ENCODE data around the gene SLC25A45. TPM values are rescaled to one million over a fixed set of nuclear protein-coding genes. Genes with fewer than 3 reads are reported as not detected.
A peak's percentile ranks its signal among the peaks of the same experiment; 100 is the strongest.

Gene SLC25A45
- total and polyA plus RNA-seq, 2 of the 4 experiments (the other 2 are of a cell fraction) = 0.72 to 1.2 TPM

DNA sequence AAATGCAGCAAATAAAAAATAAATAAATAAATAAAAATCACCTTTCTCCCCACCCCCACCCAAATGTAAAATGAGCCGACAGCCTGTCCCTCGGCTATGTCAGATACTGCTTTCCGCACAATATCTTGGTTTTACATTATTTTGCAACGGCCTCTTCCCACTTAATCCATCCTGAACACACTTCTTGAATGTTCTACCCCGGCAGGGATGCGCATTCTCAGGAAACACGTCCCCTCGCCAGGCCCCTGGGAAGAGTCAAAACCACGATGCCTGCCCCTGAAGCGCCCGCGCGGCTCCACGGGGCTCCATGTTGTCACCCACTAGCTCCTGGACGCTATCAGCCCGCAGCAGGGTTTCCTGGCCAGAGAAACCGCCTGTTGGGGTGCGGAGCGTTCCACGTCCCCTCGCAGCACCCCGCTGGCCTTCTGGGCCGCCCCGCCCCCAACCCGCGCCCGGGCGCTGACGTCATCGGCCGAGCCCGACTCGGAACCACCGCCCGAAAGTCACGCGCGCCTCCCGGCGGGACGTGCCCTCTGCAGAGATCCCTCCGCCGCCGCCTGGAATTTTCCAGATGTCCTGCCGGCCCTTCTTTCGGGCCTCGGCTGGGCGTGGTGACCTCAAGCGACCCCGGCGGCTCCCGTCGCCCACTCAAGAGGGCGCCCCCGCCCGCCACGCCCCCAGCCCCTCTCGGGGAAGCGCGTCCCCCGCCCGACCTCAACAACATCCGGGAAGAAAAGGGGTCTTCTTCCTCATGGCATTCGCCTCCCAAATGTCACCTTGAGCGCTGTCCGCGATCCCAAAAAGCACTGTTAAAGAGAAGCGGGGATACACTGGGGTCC lies 39.6 kb upstream of the SLC25A45 start:
- ATAC-seq (ENCODE audit: low read depth) (peak; percentile 34), DNase-seq (peak; percentile 97)
- Histone ChIP-seq H3K27me3 (ENCODE audit: control insufficient read depth, insufficient read depth, low read length) (no peaks in the 10 kb centered on the region), H3K4me2 (ENCODE audit: low read depth, low read length) (peak overlapping the region; percentile 71), H2AFZ (replicated peaks; ENCODE audit: low read length, poor library complexity) (peak overlapping the region; percentile 92), H2BK15ac (ENCODE audit: low read depth, low read length) (peak overlapping the region; percentile 75; the same call in 2 of the 3 replicates), H2AK9ac (replicated peaks; ENCODE audit: low read depth, low read length, poor library complexity) (peak overlapping the region; percentile 100), H3K27ac (ENCODE audit: insufficient read depth, low read length) (peak overlapping the region; percentile 98), H3K56ac (ENCODE audit: extremely low read depth, insufficient read depth, low read length) (peak overlapping the region; percentile 99), H3K4me1 (ENCODE audit: control insufficient read depth, insufficient read depth, low read length) (peaks cover 29% of the 10 kb centered on the region), H3K4ac (ENCODE audit: low read depth, low read length) (peak overlapping the region; percentile 100), H2AK5ac (ENCODE audit: low read depth, low read length) (peak overlapping the region; percentile 99), H3K9me3 (ENCODE audit: control insufficient read depth, insufficient read depth, low read length) (no peaks in the 10 kb centered on the region), H2BK5ac (ENCODE audit: low read depth, low read length, poor library complexity, severe bottlenecking) (peak overlapping the region; percentile 98), H2BK20ac (ENCODE audit: low read depth, low read length) (peak overlapping the region; percentile 99), H4K5ac (ENCODE audit: low read depth, low read length) (peak overlapping the region; percentile 64), H2BK120ac (ENCODE audit: low read depth, low read length) (peak overlapping the region; percentile 99), H4K91ac (ENCODE audit: insufficient read depth, low read depth, low read length) (peak overlapping the region; percentile 99), H3K79me1 (ENCODE audit: low read depth in 1 of 2, low read length in 2 of 2) (peaks cover 10 to 43% of the 10 kb centered on the region in 2 experiments; a peak in 2 of 4 replicates), H4K20me1 (ENCODE audit: insufficient read depth, low read length) (peaks cover 49% of the 10 kb centered on the region), H3K9ac (ENCODE audit: low read depth, low read length) (peak overlapping the region; percentile 87), H4K8ac (ENCODE audit: low read depth in 2 of 2, low read length in 2 of 2) (peak overlapping the region; percentile 72 to 96), H3K9me1 (ENCODE audit: insufficient read depth, low read length) (no peaks in the 10 kb centered on the region), H3K18ac (ENCODE audit: low read depth, low read length) (peak overlapping the region; percentile 84), H3K14ac (replicated peaks; ENCODE audit: low read depth, low read length) (peak overlapping the region; percentile 100), H3K4me3 (ENCODE audit: insufficient read depth, low read depth, low read length) (peak overlapping the region; percentile 92), H3K36me3 (ENCODE audit: control insufficient read depth, insufficient read depth, low read length) (peaks cover 25% of the 10 kb centered on the region), H3K23ac (ENCODE audit: low read depth, low read length) (peak overlapping the region; percentile 99)
- CTCF ChIA-PET = no interaction called here
- intact Hi-C loops (cut with micrococcal nuclease) = loop anchor here (1.0 to 2.0 kb wide), 2 partner anchors 40 to 77 kb away; partner anchors contain the start of genes MALAT1 and SLC25A45
- no TSS peak for BruUV-seq (replicated peaks)
- dilution Hi-C loops (cut with HindIII; ENCODE audit: low sequenced_read_pairs, unreplicated experiment) = no loop called here
- in situ Hi-C loops (cut with MboI; ENCODE audit: low sequenced_read_pairs) = no loop called here
- POLR2A ChIA-PET (ENCODE audit: unreplicated experiment) = interaction anchor here (0.6 to 6.8 kb wide), 24 partner anchors 11 to 247 kb away, joined by 3 to 142 read pairs (median 6); partner anchors contain the start of genes FAM89B, FRMD8, MALAT1 and SLC25A45
- WGBS, 2 experiments (ENCODE audit: extremely low coverage in 2 of 2, insufficient read length in 1 of 2) = 0% methylated on average over 28 of the region's 68 CpGs; no CpG with 5 or more reads in 1 of the 2 experiments
- TF ChIP-seq SMC3 (IDR thresholded peaks at IDR 0.05; ENCODE audit: low read depth, low read length) = no peak
- no peak for TF ChIP-seq RCOR1 (IDR thresholded peaks at IDR 0.05; ENCODE audit: insufficient replicate concordance, low read length)
- no peak for TF ChIP-seq MAFK (IDR thresholded peaks at IDR 0.05; ENCODE audit: low read depth, low read length)
- TF ChIP-seq, protein P1, sequence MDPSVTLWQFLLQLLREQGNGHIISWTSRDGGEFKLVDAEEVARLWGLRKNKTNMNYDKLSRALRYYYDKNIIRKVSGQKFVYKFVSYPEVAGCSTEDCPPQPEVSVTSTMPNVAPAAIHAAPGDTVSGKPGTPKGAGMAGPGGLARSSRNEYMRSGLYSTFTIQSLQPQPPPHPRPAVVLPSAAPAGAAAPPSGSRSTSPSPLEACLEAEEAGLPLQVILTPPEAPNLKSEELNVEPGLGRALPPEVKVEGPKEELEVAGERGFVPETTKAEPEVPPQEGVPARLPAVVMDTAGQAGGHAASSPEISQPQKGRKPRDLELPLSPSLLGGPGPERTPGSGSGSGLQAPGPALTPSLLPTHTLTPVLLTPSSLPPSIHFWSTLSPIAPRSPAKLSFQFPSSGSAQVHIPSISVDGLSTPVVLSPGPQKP (IDR thresholded peaks at IDR 0.05; ENCODE audit: borderline replicate concordance, low read depth, low read length) = no peak
- TF ChIP-seq MXI1 (IDR thresholded peaks at IDR 0.05; ENCODE audit: borderline replicate concordance, low read depth, low read length) = no peak; the same call in 1 of the 2 replicates
- peak; percentile 56; the same call in 1 of the 2 replicates for TF ChIP-seq MAZ (IDR thresholded peaks at IDR 0.05; ENCODE audit: borderline replicate concordance, low read depth, low read length)
- TF ChIP-seq RAD21 (IDR thresholded peaks at IDR 0.05; ENCODE audit: low read length) = no peak
- TF ChIP-seq CEBPB (IDR thresholded peaks at IDR 0.05; ENCODE audit: low read depth, low read length) = no peak
- no peak for TF ChIP-seq RFX5 (IDR thresholded peaks at IDR 0.05; ENCODE audit: low read depth, low read length)
- TF ChIP-seq, protein P2, sequence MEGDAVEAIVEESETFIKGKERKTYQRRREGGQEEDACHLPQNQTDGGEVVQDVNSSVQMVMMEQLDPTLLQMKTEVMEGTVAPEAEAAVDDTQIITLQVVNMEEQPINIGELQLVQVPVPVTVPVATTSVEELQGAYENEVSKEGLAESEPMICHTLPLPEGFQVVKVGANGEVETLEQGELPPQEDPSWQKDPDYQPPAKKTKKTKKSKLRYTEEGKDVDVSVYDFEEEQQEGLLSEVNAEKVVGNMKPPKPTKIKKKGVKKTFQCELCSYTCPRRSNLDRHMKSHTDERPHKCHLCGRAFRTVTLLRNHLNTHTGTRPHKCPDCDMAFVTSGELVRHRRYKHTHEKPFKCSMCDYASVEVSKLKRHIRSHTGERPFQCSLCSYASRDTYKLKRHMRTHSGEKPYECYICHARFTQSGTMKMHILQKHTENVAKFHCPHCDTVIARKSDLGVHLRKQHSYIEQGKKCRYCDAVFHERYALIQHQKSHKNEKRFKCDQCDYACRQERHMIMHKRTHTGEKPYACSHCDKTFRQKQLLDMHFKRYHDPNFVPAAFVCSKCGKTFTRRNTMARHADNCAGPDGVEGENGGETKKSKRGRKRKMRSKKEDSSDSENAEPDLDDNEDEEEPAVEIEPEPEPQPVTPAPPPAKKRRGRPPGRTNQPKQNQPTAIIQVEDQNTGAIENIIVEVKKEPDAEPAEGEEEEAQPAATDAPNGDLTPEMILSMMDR (conservative IDR thresholded peaks at IDR 0.05; ENCODE audit: low read depth, low read length) = no peak
- TF ChIP-seq USF2 (IDR thresholded peaks at IDR 0.05; ENCODE audit: low read depth, low read length) = peak; percentile 67
- 0 out of 2 replicates have a peak, but pooled peaks have one; percentile 5 for TF ChIP-seq NFE2L2 (IDR thresholded peaks at IDR 0.05; ENCODE audit: low read depth, low read length)
- TF ChIP-seq POLR2A (IDR thresholded peaks at IDR 0.05; ENCODE audit: low read depth, low read length) = peak; percentile 6
